ENCODE results near the gene DEPDC1.
"Not testable (repeated sequence)": the region's sequence is repeated elsewhere in the genome, so short reads cannot be mapped to it uniquely, and the experiment has no call there.

DEPDC1 gene

GRCh38 chr1:68496680-68497357, at the start of gene DEPDC1:
Gene DEPDC1, minus strand, starts transcription at chr1:68497082. Its CDS starts 83 bp downstream, at chr1:68496999.
- peak; percentile 94 for DNase-seq

DNA sequence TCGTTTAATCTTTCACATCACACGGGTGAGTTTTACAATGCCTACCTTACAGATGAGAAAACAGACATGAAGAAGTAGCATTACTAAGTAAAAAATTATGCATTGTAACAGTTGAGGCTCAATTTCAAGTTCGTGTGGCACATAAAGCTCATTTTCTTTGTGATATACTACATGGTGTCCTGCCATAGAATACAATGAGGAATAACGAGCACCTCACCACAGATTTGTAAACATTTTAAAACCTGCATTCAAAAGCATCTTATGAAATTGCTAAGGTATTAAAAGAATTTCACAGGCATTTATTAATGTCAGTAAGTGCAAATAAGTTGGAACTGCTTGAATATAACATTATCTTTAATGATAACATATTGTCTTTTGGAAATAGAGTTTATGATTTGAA, 47.8 kb upstream of the DEPDC1 start:
- no peak for DNase-seq

DNA sequence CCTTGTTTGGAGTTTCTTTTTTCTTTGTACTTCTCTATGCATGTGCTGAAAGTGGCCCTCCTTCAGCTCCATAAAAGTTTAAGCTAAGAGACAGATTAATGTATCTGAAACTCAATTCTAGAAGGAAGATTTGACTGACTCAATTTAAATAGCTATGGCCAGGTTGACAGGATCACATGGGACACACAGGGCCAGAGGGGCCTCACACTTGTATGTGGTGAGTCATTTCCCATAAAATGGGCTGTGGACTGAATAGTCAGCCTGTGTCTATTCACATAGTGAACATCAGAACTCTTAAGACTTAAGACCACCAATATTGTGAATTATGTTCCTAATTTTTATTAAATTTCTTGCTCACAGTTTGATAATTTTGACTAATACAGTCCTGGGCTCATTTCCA, 45.7 kb upstream of the DEPDC1 start:
- DNase-seq = peak; percentile 1

DNA sequence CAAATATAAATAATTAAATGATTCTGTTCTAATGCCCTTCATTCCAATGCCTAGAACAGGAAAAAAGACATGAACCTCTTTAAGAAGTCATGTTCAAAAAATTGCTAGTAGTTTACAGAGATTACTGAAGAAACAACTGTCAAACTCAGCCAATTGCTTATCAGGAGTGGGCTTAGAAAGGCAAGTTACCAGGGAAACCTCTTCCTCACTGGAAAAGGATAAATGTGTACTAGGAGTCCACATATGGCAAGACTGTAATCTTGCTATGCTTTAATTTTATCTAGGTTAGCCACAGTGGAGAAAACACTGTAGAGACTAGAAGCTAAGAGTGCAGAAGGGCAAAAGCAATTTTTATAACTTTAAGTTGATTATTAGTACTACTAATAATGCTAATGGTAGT, 42.1 kb upstream of the DEPDC1 start:
- no peak for DNase-seq

GRCh38 chr1:68528243-68528642, 31.4 kb upstream of the DEPDC1 start:
- DNase-seq = no peak

DNA sequence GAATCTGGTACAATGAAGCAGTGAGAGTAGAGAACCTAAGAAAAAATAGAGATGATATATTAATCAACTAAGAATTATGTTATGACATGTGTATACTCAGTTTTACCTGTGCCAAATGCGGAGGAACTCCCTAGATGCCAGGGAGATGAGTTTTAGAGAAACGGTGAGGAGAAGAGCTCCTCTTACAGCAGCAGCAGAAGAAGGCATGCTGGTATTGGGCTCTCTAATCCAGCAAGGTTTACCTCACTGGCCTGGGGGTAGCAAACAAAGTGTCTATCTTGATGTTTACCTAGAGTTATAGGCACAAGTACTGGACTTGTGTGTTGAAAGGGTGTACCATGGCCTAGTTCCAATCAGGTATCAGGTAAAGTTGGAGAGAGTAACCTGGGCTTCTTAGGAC, 28.9 kb upstream of the DEPDC1 start:
- no peak for DNase-seq

GRCh38 chr1:68521286-68521685, 24.4 kb upstream of the DEPDC1 start:
- DNase-seq = no peak

GRCh38 chr1:68516066-68516465, 19.2 kb upstream of the DEPDC1 start:
- no peak for DNase-seq

DNA sequence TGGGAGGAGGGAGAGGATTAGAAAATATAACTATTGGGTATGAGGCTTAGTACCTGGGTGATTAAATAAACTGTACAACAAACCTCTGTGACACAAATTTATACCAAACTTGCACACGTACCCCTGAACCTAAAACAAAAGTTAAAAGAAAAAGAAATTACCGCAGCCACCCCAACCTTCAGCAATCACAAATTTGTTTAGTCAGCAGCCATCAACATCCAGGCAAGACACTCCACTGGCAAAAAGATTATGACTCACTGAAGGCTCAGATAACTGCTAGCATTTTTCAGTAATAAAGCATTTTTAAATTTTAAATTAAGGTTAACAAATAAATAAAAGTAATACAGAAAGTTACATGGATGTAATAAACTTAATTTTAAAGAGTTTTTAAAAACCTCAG, 14.4 kb upstream of the DEPDC1 start:
- DNase-seq = no peak

- no peak for DNase-seq
Observed at GRCh38 chr1:68506386-68506785, 9.5 kb upstream of the DEPDC1 start.

DNA sequence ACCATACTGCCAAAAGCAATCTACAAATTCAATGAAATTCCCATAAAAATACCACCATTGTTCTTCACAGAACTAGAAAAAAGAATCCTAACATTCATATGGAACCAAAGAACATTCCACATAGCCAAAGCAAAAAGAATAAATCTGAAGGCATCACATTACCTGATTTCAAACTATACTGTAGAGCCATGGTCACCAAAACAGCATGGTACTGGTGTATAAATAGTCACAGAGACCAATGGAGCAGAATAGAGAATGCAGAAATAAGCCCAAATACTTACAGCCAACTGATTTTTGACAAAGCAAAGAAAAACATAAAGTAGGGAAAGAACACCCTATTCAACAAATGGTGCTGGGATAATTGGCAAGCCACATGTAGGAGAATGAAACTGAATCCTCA, 6.2 kb upstream of the DEPDC1 start:
- no peak for DNase-seq

DNA sequence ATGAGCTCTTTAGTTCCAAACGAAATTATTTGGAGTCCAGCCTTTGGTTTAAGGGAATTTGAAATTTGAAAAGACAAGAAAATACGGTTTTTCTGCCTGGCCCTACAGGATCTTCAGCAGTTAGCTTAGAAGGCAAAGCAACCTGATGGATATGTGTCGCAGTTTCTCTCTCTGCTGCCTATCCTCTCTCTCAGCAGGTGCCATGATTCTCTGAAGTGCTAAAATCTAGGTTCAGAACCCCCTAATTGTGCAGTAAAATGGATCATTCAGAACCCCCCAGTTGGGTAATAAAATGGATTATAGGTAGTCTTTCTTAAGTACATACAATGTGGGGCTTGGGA, 446 bp upstream of the DEPDC1 start:
- DNase-seq = no peak

- DNase-seq = peak; percentile 14
Observed at GRCh38 chr1:68495968-68496679, 758 bp downstream of the DEPDC1 start.

GRCh38 chr1:68495532-68495931, 1.4 kb downstream of the DEPDC1 start:
- DNase-seq = peak; percentile 0

DNA sequence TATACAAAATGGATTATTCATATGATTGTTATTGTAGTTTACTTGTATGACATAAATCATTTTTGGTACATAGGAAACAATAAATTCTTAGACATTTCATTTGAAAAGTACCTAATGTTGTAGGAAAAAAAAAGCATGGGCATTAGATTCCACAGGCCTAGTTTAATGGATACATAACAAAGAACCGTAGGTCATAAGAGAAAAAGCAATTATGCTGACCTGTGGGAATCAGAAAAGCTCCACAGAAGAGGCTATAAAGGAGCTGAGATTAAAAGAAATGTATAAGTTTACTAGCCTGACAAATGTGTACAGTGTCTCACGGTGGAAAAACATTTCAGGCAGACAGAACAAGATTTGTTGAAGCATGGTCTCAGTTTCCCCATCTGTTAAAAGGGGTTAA, 3.7 kb downstream of the DEPDC1 start:
- DNase-seq = no peak

- DNase-seq = not testable (repeated sequence)
Observed at GRCh38 chr1:68492255-68492654, 4.6 kb downstream of the DEPDC1 start.

DNA sequence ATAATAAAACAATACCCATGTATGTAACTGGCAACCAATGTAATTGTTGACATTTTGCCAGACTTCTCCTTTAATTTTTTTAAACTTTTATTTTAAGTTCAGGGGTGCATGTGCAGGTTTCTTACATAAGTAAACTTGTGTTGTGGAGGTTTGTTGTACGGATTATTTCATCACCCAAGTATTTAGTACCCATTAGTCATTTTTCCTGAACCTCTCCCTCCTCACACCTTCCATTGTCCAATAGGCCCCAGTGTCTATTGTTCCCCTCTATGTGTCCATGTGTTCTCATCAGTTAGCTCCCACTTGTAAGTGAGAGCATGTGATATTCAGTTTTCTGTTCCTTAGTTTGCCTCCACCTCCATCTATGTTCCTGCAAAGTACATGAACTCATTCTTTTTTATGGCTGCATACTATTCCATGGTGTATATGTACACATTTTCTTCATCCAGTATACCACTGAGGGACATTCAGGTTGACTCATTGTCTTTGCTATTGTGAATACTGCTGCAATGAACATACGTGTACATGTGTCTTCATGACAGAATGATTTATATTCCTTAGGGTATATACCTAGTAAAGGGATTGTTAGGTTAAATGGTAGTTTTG, 6.7 kb downstream of the DEPDC1 start:
- DNase-seq = no peak

- no peak for DNase-seq
Observed at GRCh38 chr1:68485431-68486022, 11.4 kb downstream of the DEPDC1 start.

DNA sequence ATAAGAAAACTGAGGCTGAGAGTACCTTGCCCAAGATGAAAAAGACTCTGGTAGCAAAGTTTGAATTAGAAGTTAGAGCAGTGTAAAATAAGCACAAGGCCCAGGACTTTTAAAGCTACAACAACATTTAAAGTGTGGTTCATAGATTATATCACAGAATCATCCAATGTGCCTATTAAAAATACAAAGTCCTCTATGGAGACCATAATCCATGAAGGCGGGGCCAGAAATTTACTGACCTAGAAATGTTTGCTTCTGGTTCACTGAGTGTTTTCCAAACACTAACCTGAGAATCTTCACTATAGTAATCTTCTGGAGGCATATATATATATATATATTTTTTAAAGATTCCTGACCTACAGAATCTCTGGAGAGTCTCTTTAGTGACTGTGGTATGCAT, 12.3 kb downstream of the DEPDC1 start:
- no peak for DNase-seq

DNA sequence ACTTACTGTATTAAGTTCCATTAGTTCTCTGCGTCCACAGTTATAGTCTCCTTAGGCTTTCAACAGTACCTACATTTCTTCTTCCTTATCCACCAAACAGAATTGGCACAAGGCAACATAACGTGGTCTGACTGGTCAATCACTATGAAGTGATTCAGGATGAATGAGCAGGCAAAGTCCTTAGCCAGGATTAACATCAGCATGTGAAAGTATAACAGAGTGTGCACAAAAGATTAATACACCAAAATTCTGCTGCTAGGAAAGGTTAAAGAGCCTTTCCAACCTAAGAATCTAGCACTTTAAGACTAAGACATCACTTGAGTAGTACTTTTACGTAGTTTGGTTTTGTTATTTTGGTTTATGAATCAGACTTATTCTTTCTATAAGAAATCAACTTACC, 15.8 kb downstream of the DEPDC1 start:
- no peak for DNase-seq

GRCh38 chr1:68479501-68479900, 17.4 kb downstream of the DEPDC1 start:
- DNase-seq = no peak

DNA sequence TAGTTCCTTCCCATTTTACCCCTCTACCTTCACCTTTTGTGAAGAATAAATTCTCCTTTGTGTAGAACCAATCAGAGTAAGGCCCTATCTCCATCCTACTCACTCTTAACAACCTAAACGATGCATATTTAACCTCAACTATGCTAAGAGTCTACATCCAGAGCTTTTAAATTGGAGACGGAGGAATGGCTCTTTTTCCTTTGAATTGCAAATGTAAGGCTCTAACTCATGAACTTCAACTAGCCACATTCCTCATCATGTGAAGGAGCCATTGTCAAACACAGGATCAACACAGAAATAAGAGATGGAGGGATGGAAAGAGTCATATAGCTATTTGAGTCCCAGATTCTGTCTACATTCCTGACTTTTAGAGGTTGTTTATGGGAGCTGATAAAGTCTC, 18.2 kb downstream of the DEPDC1 start:
- DNase-seq = no peak

DNA sequence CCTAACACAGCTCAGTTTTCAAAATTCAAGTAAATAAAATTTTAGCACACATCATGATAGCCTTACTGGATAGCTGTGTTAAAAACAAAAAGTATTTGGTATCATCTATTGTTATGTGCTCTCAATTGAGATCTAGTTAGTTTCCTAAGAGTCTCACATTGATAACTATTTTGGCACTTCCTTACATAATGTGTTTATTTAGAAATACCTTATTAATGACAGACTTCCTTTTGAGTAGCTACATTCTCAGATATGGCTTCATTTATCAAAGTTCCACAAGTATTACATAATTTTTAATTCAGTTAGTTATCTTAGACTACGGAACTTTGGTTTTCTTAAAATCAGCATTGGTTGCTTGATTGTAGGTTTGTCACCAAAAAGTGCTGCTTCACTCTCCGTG, 20.3 kb downstream of the DEPDC1 start:
- DNase-seq = not testable (repeated sequence)

DNA sequence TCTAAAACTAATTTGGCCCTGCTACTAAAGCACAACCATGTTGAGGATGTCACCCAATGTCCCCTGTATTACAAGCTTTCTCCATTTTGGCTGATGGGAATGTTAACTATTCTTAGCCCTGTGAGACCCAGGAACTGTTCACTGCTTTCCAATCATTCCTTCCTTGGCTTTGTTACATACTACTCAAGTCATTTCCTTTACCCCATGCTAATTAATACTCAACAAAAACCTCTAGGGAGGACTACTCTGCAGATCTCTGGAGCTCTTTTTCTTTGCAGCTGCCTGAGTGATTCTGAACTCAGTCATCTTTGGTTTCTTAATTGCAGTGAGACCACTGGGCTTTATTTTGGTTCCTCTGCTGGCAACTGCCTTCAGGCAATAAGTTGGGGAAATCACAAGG, 23.8 kb downstream of the DEPDC1 start:
- DNase-seq = no peak

Data from activated CD4-positive, alpha-beta T cell treated with anti-CD3 and anti-CD28 coated beads, Interleukin-2, Interleukin-6, amounts not matched to agents 100 ng/mL and 50 ng/mL, durations not matched to agents 16 hours and 8 hours (primary cell).